ENCODE measurements around the gene FXYD6. TPM values are rescaled to one million over a fixed set of nuclear protein-coding genes. Genes with fewer than 3 reads are reported as not detected.

Gene FXYD6
- total and polyA plus RNA-seq, 12 donors = 34.3 to 218 (median 94.1) TPM

DNA sequence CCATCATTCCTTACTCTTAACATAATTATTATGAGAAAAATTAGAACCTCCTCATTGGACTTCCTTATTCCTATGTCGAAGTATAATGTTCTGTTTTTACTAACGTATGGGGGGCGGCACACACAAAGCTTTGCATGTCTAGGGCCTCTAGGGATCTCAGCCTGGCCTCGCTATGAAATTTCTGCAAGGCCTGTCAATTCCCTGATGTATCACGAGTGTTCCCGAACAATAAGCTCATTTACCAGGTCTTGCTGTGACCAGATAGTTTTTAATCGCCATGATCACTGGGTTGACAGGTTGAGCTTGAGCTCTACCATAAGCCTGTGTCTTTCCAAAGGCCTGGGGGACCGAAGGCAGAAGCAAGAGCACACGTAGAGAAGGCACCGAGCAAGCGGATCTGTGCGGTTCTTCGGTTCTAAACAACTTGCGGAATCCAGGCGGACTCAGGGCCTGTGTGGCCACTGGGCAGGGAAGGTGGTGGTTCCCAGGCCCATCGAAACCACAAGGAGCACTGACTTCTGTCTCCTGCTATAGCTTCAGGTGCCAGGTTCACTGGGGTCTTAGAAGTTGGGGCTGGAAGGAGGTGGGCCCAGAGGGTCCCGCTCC, 41.5 kb downstream of the FXYD6 start:
- WGBS, 4 donors = 90 to 95% (median 94%) methylated on average over 14 to 17 of the region's 17 CpGs
- intact Hi-C loops (cut with DNase I) = loop anchor here in 1 of 2 donors (5.0 kb wide), 1 partner anchor 217 kb away; no protein-coding TSS in a partner anchor

GRCh38 chr11:117834068-117834810, 42.2 kb downstream of the FXYD6 start:
- intact Hi-C loops (cut with DNase I) = no loop called here
- Histone ChIP-seq H3K4me1 (replicated peaks in 1 of 2) (peaks cover 0 to 9% of the 10 kb centered on the region in 2 donors), H3K9me3 (replicated peaks in 1 of 3) (no peaks in the 10 kb centered on the region), H3K27me3 (no peaks in the 10 kb centered on the region), H3K4me3 (no peak overlapping the region), H3K27ac (no peak overlapping the region), H3K36me3 (replicated peaks in 1 of 2) (peaks cover 0 to 11% of the 10 kb centered on the region in 2 donors)
- 90 to 92% (median 91%) methylated on average over 6 of the region's 6 CpGs for WGBS, 4 donors
- TF ChIP-seq POLR2A (IDR thresholded peaks at IDR 0.05) (no peak), CTCF (IDR thresholded peaks at IDR 0.05) (no peak)
- DNase-seq = peak in 3 of 7 donors; percentile 10 to 39 (median 15)

More for the DNA sequence above, 41.5 kb downstream of the FXYD6 start:
- no peak for TF ChIP-seq POLR2A (IDR thresholded peaks at IDR 0.05)
- no peak for TF ChIP-seq CTCF (IDR thresholded peaks at IDR 0.05)
- Histone ChIP-seq H3K27ac (no peak overlapping the region), H3K4me1 (replicated peaks in 1 of 2) (peaks cover 0 to 9% of the 10 kb centered on the region in 2 donors), H3K27me3 (no peaks in the 10 kb centered on the region), H3K4me3 (no peak overlapping the region), H3K36me3 (replicated peaks in 1 of 2) (peaks cover 0 to 18% of the 10 kb centered on the region in 2 donors), H3K9me3 (replicated peaks in 1 of 3) (no peaks in the 10 kb centered on the region)
- DNase-seq = peak in 3 of 7 donors; percentile 4 to 45 (median 15)

DNA sequence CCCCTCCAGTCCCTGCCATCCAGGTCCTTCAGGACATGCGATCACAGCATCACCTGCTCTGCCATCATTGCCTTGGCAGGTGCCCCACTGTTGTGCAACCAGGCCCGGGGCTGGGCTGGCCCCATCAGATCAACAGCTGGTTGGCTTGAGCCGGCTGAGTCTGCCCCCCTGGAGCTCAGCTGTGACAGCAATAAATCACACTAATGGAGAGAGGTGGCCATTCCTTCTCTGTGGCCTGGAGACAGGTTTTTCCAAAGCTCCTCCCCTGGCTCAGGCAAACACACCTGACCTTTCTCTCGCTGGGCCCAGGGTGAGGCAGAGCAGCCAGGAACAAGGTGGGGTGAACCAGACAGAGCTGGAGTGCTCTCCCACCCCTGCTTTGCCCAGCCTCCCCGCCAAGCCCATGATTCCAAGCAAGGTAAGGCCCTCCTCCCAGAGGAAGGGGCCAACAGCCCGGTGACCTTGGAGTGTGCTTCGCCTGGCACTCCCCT, 43.0 kb downstream of the FXYD6 start:
- H3K4me1 ChIP-seq (replicated peaks in 1 of 2) = peaks cover 0 to 9% of the 10 kb centered on the region in 2 donors
- no peaks in the 10 kb centered on the region for H3K9me3 ChIP-seq (replicated peaks in 1 of 3)
- peak; percentile 43 to 83 (median 69) for DNase-seq
- no peak overlapping the region for H3K4me3 ChIP-seq
- intact Hi-C loops (cut with DNase I) = no loop called here
- H3K27me3 ChIP-seq = no peaks in the 10 kb centered on the region
- TF ChIP-seq POLR2A (IDR thresholded peaks at IDR 0.05) = no peak
- TF ChIP-seq CTCF (IDR thresholded peaks at IDR 0.05) = no peak
- H3K27ac ChIP-seq = no peak overlapping the region
- 40 to 61% (median 50%) methylated on average over 5 to 7 of the region's 7 CpGs for WGBS, 4 donors
- peaks cover 0 to 3% of the 10 kb centered on the region in 2 donors for H3K36me3 ChIP-seq (replicated peaks in 1 of 2)

GRCh38 chr11:117832511-117832910, 43.9 kb downstream of the FXYD6 start:
- no peaks in the 10 kb centered on the region for H3K27me3 ChIP-seq
- no peaks in the 10 kb centered on the region for H3K9me3 ChIP-seq (replicated peaks in 1 of 3)
- 89 to 92% (median 91%) methylated on average over 8 of the region's 8 CpGs for WGBS, 4 donors
- H3K36me3 ChIP-seq (replicated peaks in 1 of 2) = no peaks in the 10 kb centered on the region
- H3K4me1 ChIP-seq (replicated peaks in 1 of 2) = peaks cover 0 to 9% of the 10 kb centered on the region in 2 donors
- no peak overlapping the region for H3K27ac ChIP-seq
- no peak overlapping the region for H3K4me3 ChIP-seq
- intact Hi-C loops (cut with DNase I) = no loop called here
- DNase-seq = peak in 3 of 7 donors; percentile 12 to 42 (median 14)
- no peak for TF ChIP-seq POLR2A (IDR thresholded peaks at IDR 0.05)
- TF ChIP-seq CTCF (IDR thresholded peaks at IDR 0.05) = no peak

Measured in adrenal gland (tissue), 12 donors.